SK-N-SH (cell line): ENCODE results near the gene NFIA. TPM values are rescaled to one million over a fixed set of nuclear protein-coding genes. Genes with fewer than 3 reads are reported as not detected.

Source experiments
- CTCF ChIA-PET: fragments of 300-600, 350-600 bp; formaldehyde crosslinking; extraction: SDS; loops from one replicate; lab custom pipeline; 2021; lab: Yijun Ruan, JAX
- POLR2A ChIA-PET: fragments of 350-600 bp; sonication (Branson Sonifier 250); formaldehyde crosslinking; extraction: SDS; loops from one replicate; lab custom pipeline; 2020; ENCODE audit warnings: antibody characterized with exemption, inconsistent platforms; lab: Yijun Ruan, JAX
- DNase-seq: peaks from one replicate; pipeline ENCODE4 v3.0.0; 2012
- H2AFZ ChIP-seq: fragments of 200-600 bp; sonication (generic); 2 replicates; pipeline ENCODE4 v1.8.1; 2016; ENCODE audit warnings: antibody characterized with exemption, mild to moderate bottlenecking, low read depth
- H3F3A ChIP-seq: fragments of 200-600 bp; sonication (generic); replicated peaks from 2 replicates; pipeline ENCODE3; 2016; ENCODE audit warnings: antibody characterized with exemption, mild to moderate bottlenecking; ENCODE audit not compliant: insufficient read depth
- H3K27ac ChIP-seq, 2 experiments: fragments of 200-500 bp in 1 of 2; fragments of 200-600 bp in 1 of 2; sonication (Bioruptor generic) in 1 of 2; sonication (generic), shearing (Covaris generic) in 1 of 2; 2 replicates each; pipeline versions ENCODE4 v1.5.1 to v1.6.1; 2014 to 2016; ENCODE audit warnings: low read depth in 2 of 2, inconsistent platforms in 1 of 2, low read length in 1 of 2, mild to moderate bottlenecking in 1 of 2, mixed read lengths in 1 of 2
- H3K27me3 ChIP-seq: fragments of 200-600 bp; sonication (generic), shearing (Covaris generic); 2 replicates; pipeline ENCODE4 v1.6.1; 2016; ENCODE audit warnings: mixed run types; ENCODE audit not compliant: insufficient read depth
- H3K36me3 ChIP-seq, 2 experiments: fragments of 200-500 bp in 1 of 2; fragments of 200-600 bp in 1 of 2; sonication (Bioruptor generic) in 1 of 2; sonication (generic) in 1 of 2; replicated peaks in 1 of 2; 2 replicates each; pipeline versions ENCODE3 to v1.5.1; 2014 to 2016; ENCODE audit warnings: low read length in 1 of 2, mild to moderate bottlenecking in 1 of 2; ENCODE audit not compliant: insufficient read depth in 2 of 2, control insufficient read depth in 1 of 2
- H3K4me1 ChIP-seq, 2 experiments: fragments of 200-500 bp in 1 of 2; fragments of 200-600 bp in 1 of 2; sonication (Bioruptor generic) in 1 of 2; sonication (generic), shearing (Covaris generic) in 1 of 2; 2 replicates each; pipeline versions ENCODE4 v1.5.1 to v1.6.1; 2014 to 2016; ENCODE audit warnings: low read depth in 1 of 2, low read length in 1 of 2, mixed run types in 1 of 2; ENCODE audit not compliant: insufficient read depth in 2 of 2, control insufficient read depth in 1 of 2
- H3K4me2 ChIP-seq: fragments of 200-600 bp; sonication (generic), shearing (Covaris generic); 2 replicates; pipeline ENCODE4 v1.6.1; 2017; ENCODE audit warnings: mixed run types
- H3K4me3 ChIP-seq, 2 experiments: fragments of 200-500 bp in 1 of 2; fragments of 200-600 bp in 1 of 2; sonication (Bioruptor generic) in 1 of 2; sonication (generic), shearing (Covaris generic) in 1 of 2; 2 replicates each; pipeline versions ENCODE4 v1.5.1 to v1.8.1; 2014 to 2016; ENCODE audit warnings: low read depth in 2 of 2, inconsistent platforms in 1 of 2, low read length in 1 of 2, mild to moderate bottlenecking in 1 of 2, mixed read lengths in 1 of 2, moderate library complexity in 1 of 2
- H3K79me2 ChIP-seq: fragments of 200-600 bp; sonication (generic); 2 replicates; pipeline ENCODE4 v1.8.1; 2017; ENCODE audit warnings: mild to moderate bottlenecking; ENCODE audit not compliant: insufficient read depth
- H3K9ac ChIP-seq: fragments of 200-600 bp; sonication (generic); 2 replicates; pipeline ENCODE4 v1.6.1; 2017; ENCODE audit warnings: mixed run types
- H3K9me2 ChIP-seq: fragments of 200-600 bp; sonication (generic); 2 replicates; pipeline ENCODE4 v1.6.1; 2017; ENCODE audit warnings: mixed run types
- H3K9me3 ChIP-seq: fragments of 200-600 bp; sonication (generic); 2 replicates; pipeline ENCODE4 v1.6.1; 2017; ENCODE audit warnings: mixed run types, mild to moderate bottlenecking, moderate library complexity
- H4K20me1 ChIP-seq: fragments of 200-600 bp; sonication (generic); 2 replicates; pipeline ENCODE4 v1.6.1; 2017; ENCODE audit warnings: mild to moderate bottlenecking, mixed run types; ENCODE audit not compliant: insufficient read depth
- EP300 ChIP-seq, 2 experiments: IDR thresholded peaks; 2 replicates each; pipeline versions ENCODE4 v1.4.0 to v1.6.1; 2012; ENCODE audit warnings: borderline replicate concordance in 1 of 2, low read depth in 1 of 2, low read length in 1 of 2
- GATA2 ChIP-seq: sonication (generic); formaldehyde crosslinking; IDR thresholded peaks from 2 replicates; pipeline ENCODE4 v1.5.0; 2020; ENCODE audit warnings: mild to moderate bottlenecking, missing genetic modification reagents
- MEF2A ChIP-seq: IDR thresholded peaks from 2 replicates; pipeline ENCODE4 v1.4.0; 2012; ENCODE audit warnings: low read depth, borderline replicate concordance
- MXI1 ChIP-seq: IDR thresholded peaks from 2 replicates; pipeline ENCODE4 v1.6.1; 2012; ENCODE audit warnings: mild to moderate bottlenecking, low read depth, low read length, improper control_type of control experiment
- NRF1 ChIP-seq: IDR thresholded peaks from 2 replicates; pipeline ENCODE4 v1.6.1; 2012; ENCODE audit warnings: low read depth, mild to moderate bottlenecking, low read length
- RCOR1 ChIP-seq: fragments of 150-350 bp; IDR thresholded peaks from 2 replicates; pipeline ENCODE4 v1.6.1; 2017; ENCODE audit warnings: antibody characterized with exemption, low read length
- RXRA ChIP-seq: IDR thresholded peaks from 2 replicates; pipeline ENCODE4 v1.4.0; 2012; ENCODE audit warnings: low read depth, mild to moderate bottlenecking, borderline replicate concordance
- SIN3A ChIP-seq: IDR thresholded peaks from 2 replicates; pipeline ENCODE4 v1.6.1; 2012; ENCODE audit warnings: low read depth, mild to moderate bottlenecking, low read length, moderate library complexity, borderline replicate concordance
- TCF12 ChIP-seq: IDR thresholded peaks from 2 replicates; pipeline ENCODE4 v1.4.0; 2012
- TEAD4 ChIP-seq: IDR thresholded peaks from 2 replicates; pipeline ENCODE4 v1.4.0; 2012; ENCODE audit warnings: mild to moderate bottlenecking, borderline replicate concordance; ENCODE audit not compliant: insufficient read depth
- YY1 ChIP-seq: IDR thresholded peaks from 2 replicates; pipeline ENCODE4 v1.4.0; 2012; ENCODE audit warnings: low read depth, mild to moderate bottlenecking
- WGBS: methylation state at CpG from one replicate; pipeline ENCODE4 v1.1.6; 2017; ENCODE audit warnings: low lambda C conversion rate; 5-methylcytosine and 5-hydroxymethylcytosine counted together
- polyA plus RNA-seq, 3 experiments: library from polyadenylated mRNA; depleted of rRNA; stranded (reverse); fragments of >200 nt; gene quantifications; 2 replicates each; pipeline ENCODE4 v1.2.3, GENCODE V29; 2012
- TF ChIP-seq, protein P1 (sequence below): fragments of 200-600 bp; sonication (generic); IDR thresholded peaks from 2 replicates; pipeline ENCODE4 v1.6.1; 2017; ENCODE audit warnings: antibody characterized with exemption, mild to moderate bottlenecking, moderate library complexity
- TF ChIP-seq, protein P2 (sequence below): IDR thresholded peaks from 2 replicates; pipeline ENCODE4 v1.6.1; 2012; ENCODE audit warnings: mild to moderate bottlenecking, low read depth, low read length, moderate library complexity

The NFIA gene
- polyA plus RNA-seq, 1 of the 3 experiments (the other 2 are of a cell fraction) = 3.3 TPM

DNA sequence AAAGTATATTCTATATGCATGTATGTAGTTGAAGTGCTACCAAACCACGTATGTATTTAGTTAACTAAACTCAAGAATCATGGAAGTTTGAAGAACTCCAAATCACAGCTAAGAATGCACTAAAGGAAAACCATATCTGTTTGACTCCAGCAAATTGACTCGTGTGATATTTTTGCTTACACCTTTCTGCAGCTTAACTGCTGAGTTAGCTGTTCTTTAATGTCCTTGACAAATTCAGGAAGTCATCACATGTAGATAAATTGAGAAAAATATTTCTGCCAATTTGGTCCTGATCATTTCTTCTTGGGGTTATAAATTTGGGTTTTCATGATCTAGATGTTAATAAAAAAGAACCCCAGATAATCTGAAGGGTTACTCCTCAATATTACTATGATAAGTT lies 83.0 kb downstream of the NFIA start:
- Histone ChIP-seq H3K27me3 (no peaks in the 10 kb centered on the region), H4K20me1 (no peaks in the 10 kb centered on the region), H3K4me3 (no peak overlapping the region), H3K4me2 (no peak overlapping the region), H3K9me3 (no peaks in the 10 kb centered on the region), H3K79me2 (no peaks in the 10 kb centered on the region), H3K4me1 (peaks cover 15 to 22% of the 10 kb centered on the region in 2 experiments; a peak in 3 of 4 replicates), H3K9me2 (no peaks in the 10 kb centered on the region), H3K9ac (no peak overlapping the region), H3K27ac (no peak overlapping the region), H3F3A (no peaks in the 10 kb centered on the region), H3K36me3 (no peaks in the 10 kb centered on the region), H2AFZ (no peak overlapping the region)
- DNase-seq = no peak
- ChIA-PET CTCF (interaction anchor here (1.0 kb wide), 1 partner anchor 24 kb away, joined by 3 read pairs; no protein-coding TSS in a partner anchor), POLR2A (interaction anchor here (0.6 to 0.9 kb wide), 2 partner anchors 10 to 91 kb away, joined by 3 read pairs; no protein-coding TSS in a partner anchor)
- 93% methylated on average over 2 of the region's 2 CpGs for WGBS
- TF ChIP-seq MEF2A (no peak), TEAD4 (no peak), GATA2 (CRISPR knock-in tag) (no peak), YY1 (no peak), NRF1 (no peak), RXRA (no peak), MXI1 (no peak), RCOR1 (no peak), EP300 (IDR thresholded peaks at IDR 0.05; ENCODE audit: borderline replicate concordance in 1 of 2, low read depth in 1 of 2, low read length in 1 of 2) (no peak), SIN3A (no peak)
- TF ChIP-seq, protein P1, sequence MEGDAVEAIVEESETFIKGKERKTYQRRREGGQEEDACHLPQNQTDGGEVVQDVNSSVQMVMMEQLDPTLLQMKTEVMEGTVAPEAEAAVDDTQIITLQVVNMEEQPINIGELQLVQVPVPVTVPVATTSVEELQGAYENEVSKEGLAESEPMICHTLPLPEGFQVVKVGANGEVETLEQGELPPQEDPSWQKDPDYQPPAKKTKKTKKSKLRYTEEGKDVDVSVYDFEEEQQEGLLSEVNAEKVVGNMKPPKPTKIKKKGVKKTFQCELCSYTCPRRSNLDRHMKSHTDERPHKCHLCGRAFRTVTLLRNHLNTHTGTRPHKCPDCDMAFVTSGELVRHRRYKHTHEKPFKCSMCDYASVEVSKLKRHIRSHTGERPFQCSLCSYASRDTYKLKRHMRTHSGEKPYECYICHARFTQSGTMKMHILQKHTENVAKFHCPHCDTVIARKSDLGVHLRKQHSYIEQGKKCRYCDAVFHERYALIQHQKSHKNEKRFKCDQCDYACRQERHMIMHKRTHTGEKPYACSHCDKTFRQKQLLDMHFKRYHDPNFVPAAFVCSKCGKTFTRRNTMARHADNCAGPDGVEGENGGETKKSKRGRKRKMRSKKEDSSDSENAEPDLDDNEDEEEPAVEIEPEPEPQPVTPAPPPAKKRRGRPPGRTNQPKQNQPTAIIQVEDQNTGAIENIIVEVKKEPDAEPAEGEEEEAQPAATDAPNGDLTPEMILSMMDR = no peak
- TF ChIP-seq, protein P2, sequence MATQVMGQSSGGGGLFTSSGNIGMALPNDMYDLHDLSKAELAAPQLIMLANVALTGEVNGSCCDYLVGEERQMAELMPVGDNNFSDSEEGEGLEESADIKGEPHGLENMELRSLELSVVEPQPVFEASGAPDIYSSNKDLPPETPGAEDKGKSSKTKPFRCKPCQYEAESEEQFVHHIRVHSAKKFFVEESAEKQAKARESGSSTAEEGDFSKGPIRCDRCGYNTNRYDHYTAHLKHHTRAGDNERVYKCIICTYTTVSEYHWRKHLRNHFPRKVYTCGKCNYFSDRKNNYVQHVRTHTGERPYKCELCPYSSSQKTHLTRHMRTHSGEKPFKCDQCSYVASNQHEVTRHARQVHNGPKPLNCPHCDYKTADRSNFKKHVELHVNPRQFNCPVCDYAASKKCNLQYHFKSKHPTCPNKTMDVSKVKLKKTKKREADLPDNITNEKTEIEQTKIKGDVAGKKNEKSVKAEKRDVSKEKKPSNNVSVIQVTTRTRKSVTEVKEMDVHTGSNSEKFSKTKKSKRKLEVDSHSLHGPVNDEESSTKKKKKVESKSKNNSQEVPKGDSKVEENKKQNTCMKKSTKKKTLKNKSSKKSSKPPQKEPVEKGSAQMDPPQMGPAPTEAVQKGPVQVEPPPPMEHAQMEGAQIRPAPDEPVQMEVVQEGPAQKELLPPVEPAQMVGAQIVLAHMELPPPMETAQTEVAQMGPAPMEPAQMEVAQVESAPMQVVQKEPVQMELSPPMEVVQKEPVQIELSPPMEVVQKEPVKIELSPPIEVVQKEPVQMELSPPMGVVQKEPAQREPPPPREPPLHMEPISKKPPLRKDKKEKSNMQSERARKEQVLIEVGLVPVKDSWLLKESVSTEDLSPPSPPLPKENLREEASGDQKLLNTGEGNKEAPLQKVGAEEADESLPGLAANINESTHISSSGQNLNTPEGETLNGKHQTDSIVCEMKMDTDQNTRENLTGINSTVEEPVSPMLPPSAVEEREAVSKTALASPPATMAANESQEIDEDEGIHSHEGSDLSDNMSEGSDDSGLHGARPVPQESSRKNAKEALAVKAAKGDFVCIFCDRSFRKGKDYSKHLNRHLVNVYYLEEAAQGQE = no peak

DNA sequence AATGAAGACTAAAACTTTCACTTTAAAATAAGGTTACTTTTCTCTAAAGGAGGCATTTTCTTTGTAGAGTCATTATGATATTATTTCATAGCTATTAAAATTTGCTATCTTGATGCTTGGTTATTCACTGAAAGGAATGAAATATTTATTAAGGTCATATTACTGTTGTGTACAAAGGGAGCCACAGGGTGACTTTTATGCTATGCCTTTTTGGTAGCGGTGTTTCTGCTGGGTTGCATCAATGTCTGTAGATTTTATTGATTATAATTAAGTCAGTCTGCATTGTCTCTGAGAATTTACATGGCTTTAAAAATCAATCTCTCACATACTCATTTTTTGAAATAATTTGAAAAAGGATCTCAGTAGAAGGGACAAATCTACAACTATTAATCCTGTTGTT lies 84.9 kb downstream of the NFIA start:
- Histone ChIP-seq H3K9me2 (no peaks in the 10 kb centered on the region), H3K4me2 (no peak overlapping the region), H3K9me3 (no peaks in the 10 kb centered on the region), H3K79me2 (no peaks in the 10 kb centered on the region; the same call in 1 of the 2 replicates), H3K36me3 (no peaks in the 10 kb centered on the region), H3K27ac (no peak overlapping the region), H3K4me3 (no peak overlapping the region), H3K27me3 (no peaks in the 10 kb centered on the region), H2AFZ (no peak overlapping the region), H4K20me1 (no peaks in the 10 kb centered on the region), H3K9ac (no peak overlapping the region), H3F3A (no peaks in the 10 kb centered on the region), H3K4me1 (peaks cover 22 to 40% of the 10 kb centered on the region in 2 experiments; a peak in 3 of 4 replicates)
- WGBS = 77% methylated on average over 1 of the region's 1 CpG
- CTCF ChIA-PET = no interaction called here
- peak; percentile 48 for TF ChIP-seq TCF12
- TF ChIP-seq NRF1 = no peak
- POLR2A ChIA-PET = no interaction called here
- no peak for DNase-seq
